Measurements from ENCODE around the gene F2RL3.
"Not testable (repeated sequence)": the region's sequence is repeated elsewhere in the genome, so short reads cannot be mapped to it uniquely, and the experiment has no call there.

F2RL3 gene

DNA sequence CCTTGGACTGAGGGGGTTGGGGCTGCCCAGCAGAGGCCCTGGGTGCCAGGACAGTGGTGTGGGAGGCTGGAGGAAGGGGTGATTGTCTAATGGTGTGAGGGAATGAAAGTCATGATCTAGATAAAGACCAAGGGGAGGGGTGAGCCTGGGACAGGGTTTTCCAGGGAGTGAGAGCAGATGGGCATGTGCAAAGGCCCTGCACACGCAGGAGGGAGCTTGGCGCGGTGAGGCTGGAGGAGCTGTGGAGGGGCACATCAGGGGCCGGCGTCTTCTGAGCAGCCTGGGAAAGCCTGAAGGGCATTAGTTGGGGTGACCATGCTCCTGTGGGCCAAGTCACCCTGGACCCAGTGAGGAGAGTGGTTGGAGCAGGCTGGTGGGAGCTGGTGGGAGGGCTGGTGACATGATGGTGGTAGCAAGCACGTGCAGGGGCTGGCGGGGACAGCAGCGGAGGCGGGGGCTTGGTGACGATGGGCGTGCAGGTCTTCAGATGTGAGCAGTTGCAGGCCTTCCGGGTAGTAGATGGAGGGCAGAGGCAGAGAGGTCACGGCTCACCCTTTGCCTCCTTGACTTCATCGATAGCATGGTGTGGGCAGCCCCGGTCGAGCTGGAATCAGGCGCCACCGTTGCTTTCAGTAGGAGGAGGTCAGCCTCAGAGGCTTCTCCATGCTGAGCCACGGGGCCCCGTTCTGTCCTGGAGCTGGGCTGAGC lies 20.2 kb upstream of the F2RL3 start:
- Mint-ChIP-seq H3K9me3 (no peaks in the 10 kb centered on the region), H3K4me3 (no peak overlapping the region), H3K4me1 (peaks cover 1% of the 10 kb centered on the region), H3K36me3 (peaks cover 1% of the 10 kb centered on the region), H3K27ac (no peak overlapping the region), H3K27me3 (no peaks in the 10 kb centered on the region)

DNA sequence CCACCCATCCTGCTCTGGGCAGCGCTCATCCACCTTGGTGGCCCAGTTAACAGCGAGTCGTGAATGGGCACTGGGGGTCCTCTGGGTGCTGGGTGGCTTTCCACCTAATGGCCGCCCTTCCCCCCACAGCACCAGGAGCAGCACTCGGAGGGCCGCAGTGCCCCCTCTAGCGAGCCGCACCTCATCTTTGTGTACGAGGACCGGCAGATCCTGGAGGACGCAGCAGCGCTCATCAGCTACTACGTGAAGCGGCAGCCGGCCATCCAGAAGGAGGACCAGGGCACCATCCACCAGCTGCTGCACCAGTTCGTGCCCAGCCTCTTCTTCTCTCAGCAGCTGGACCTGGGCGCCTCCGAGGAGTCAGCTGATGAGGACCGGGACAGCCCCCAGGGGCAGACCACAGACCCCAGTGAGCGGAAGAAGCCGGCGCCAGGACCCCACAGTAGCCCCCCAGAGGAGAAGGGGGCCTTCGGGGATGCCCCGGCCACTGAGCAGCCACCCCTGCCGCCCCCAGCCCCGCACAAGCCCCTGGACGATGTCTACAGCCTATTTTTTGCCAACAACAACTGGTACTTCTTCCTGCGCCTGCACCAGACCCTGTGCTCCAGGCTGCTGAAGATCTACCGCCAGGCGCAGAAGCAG lies 19.3 kb upstream of the F2RL3 start:
- H3K4me3 Mint-ChIP-seq = no peak overlapping the region
- H3K27me3 Mint-ChIP-seq = no peaks in the 10 kb centered on the region
- no peaks in the 10 kb centered on the region for H3K9me3 Mint-ChIP-seq

DNA sequence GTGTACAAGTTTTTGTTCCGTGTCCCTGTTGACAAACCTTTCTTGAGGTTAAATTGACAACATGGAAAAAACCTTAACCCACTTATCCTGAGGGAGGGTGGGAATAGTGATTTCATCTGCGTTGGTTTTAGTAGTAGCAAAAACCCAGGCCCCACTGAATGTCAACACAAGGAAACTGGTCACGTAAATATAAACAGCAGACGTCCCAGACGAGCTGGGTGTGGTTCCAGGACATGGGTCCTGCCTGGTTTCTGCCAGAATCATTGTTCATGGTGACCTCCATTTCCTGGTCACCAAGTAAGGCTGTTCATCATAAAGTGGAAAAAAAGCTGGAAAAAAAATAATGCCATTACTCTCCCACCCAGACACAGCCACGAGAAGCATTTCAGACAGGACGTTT lies 16.9 kb upstream of the F2RL3 start:
- Mint-ChIP-seq H3K27ac (no peak overlapping the region), H3K4me3 (no peak overlapping the region), H3K36me3 (peaks cover 5% of the 10 kb centered on the region), H3K27me3 (no peaks in the 10 kb centered on the region), H3K9me3 (no peaks in the 10 kb centered on the region), H3K4me1 (peaks cover 15% of the 10 kb centered on the region)

More for the DNA sequence above, 19.3 kb upstream of the F2RL3 start:
- H3K27ac Mint-ChIP-seq = no peak overlapping the region
- H3K36me3 Mint-ChIP-seq = peaks cover 6% of the 10 kb centered on the region
- H3K4me1 Mint-ChIP-seq = peaks cover 10% of the 10 kb centered on the region

DNA sequence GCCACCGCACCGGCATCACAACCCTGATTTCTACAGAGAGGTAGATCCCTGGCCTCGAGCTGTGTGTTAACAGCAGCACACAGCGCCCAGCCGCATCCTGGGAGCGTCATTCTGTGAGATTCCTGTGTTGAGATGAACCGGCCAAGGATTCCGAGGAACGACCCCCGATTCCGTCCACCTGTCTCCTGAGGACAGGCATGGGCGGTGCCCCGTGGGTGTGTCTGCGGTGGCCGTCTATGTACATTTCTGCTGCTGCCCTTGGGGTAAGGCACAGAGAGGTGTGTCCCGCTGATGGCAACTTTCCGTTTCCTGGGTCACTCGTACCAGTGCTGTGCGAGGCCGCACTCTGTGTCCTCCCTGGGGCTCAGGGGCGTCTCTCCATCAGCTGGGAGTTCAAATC lies 16.1 kb upstream of the F2RL3 start:
- H3K4me1 Mint-ChIP-seq = peaks cover 15% of the 10 kb centered on the region
- no peaks in the 10 kb centered on the region for H3K9me3 Mint-ChIP-seq
- H3K27ac Mint-ChIP-seq = no peak overlapping the region
- peaks cover 7% of the 10 kb centered on the region for H3K36me3 Mint-ChIP-seq
- H3K27me3 Mint-ChIP-seq = no peaks in the 10 kb centered on the region
- no peak overlapping the region for H3K4me3 Mint-ChIP-seq

DNA sequence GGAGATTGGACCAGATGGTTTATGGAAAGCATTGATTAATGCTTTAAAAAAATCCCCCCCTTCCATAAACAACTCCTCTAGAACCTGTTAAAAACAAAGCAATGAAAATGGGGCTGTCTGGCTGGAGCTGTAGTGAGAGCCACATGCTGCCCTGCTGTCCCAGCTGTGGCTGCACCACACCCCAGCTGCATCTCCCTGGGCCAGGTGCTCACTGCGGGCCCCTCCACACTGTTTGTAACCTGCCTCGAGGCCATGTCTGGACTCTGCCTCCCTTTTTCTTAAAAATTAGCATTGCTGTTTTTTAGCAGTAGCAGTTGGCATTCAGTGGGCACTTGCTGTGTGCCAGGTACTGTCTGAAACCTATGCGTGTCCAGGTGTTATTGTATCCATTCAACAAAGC lies 15.2 kb upstream of the F2RL3 start:
- no peaks in the 10 kb centered on the region for H3K9me3 Mint-ChIP-seq
- H3K27ac Mint-ChIP-seq = peak overlapping the region; percentile 30
- H3K27me3 Mint-ChIP-seq = no peaks in the 10 kb centered on the region
- H3K36me3 Mint-ChIP-seq = peaks cover 7% of the 10 kb centered on the region
- H3K4me3 Mint-ChIP-seq = no peak overlapping the region
- peaks cover 15% of the 10 kb centered on the region for H3K4me1 Mint-ChIP-seq

DNA sequence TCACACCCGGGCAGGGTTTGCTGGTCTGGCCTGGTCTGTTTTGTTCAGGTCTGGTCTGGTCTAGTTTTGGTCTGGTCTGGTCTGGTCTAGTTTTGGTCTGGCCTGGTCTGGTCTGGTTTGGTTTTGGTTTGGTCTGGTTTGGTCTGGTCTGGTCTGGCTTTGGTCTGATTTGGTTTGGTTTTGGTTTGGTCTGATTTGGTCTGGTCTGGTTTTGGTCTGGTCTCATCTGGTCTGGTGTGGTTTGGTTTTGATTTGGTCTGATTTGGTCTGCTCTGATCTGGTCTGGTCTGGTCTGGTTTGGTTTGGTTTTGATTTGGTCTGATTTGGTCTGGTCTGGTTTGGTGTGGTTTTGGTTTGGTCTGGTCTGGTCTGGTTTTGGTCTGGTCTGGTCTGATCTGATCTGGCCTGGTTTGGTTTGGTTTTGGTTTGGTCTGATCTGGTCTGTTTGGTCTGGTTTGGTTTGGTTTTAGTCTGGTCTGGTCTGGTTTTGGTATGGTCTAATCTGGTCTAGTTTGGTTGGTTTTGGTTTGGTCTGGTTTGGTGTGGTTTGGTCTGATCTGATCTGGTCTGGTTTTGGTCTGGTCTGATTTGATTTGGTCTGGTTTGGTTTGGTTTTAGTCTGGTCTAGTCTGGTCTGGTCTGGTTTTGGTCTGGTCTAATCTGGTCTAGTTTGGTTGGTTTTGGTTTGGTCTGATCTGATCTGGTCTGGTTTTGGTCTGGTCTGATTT lies 14.4 kb upstream of the F2RL3 start:
- H3K4me1 Mint-ChIP-seq = peaks cover 15% of the 10 kb centered on the region
- peak overlapping the region; percentile 32 for H3K4me3 Mint-ChIP-seq
- H3K27ac Mint-ChIP-seq = peak overlapping the region; percentile 93
- H3K36me3 Mint-ChIP-seq = peaks cover 16% of the 10 kb centered on the region
- H3K27me3 Mint-ChIP-seq = no peaks in the 10 kb centered on the region
- H3K9me3 Mint-ChIP-seq = no peaks in the 10 kb centered on the region

DNA sequence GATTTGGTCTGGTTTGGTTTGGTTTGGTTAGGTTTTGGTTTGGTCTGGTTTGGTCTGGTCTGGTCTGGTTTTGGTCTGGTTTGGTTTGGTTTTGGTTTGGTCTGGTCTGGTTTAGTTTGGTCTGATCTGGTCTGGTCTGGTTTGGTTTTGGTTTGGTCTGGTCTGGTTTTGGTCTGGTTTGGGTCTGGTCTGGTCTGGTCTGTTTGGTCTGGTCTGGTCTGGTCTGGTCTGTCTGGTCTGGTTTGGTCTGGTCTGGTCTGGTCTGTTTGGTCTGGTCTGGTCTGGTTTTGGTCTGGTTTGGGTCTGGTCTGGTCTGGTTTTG lies 13.9 kb upstream of the F2RL3 start:
- Mint-ChIP-seq H3K36me3 (peaks cover 16% of the 10 kb centered on the region), H3K4me3 (peak overlapping the region; percentile 32), H3K4me1 (peaks cover 15% of the 10 kb centered on the region), H3K27ac (peak overlapping the region; percentile 93)
- H3K9me3 Mint-ChIP-seq, H3K27me3 Mint-ChIP-seq: not testable (repeated sequence)

DNA sequence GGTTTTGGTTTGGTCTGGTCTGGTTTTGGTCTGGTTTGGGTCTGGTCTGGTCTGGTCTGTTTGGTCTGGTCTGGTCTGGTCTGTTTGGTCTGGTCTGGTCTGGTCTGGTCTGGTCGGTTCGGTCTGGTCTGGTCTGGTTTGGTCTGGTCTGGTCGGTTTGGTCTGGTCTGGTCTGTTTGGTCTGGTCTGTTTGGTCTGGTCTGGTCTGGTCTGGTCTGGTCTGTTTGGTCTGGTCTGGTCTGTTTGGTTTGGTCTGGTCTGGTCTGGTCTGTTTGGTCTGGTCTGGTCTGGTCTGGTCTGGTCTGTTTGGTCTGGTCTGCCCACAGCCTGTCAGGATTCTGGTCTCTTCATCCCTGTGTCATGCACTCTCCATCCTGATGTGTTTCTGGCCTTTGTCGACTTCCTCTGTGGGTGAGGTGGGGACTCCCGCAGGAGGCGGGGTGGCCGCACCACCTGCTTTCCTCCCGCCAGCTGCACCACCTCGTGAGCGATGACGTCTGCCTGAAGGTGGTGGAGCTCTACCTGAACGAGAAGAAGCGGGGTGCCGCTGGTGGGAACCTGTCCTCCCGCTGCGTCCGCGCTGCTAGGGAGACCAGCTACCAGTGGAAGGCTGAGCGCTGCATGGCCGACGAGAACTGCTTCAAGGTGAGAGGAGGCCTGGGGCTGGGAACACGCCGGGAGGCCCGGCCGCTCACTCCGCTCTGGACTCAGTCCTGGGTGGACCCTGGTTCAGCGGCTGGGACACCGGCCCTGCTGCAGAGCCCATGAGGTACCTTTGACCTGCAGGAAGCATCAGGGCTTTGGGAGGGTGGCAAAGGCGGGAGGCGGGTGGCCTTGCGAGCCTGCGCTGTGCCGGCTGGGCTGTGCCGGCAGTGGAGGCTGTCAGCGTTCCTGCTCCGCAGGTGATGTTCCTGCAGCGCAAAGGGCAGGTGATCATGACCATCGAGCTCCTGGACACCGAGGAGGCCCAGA lies 12.9 kb upstream of the F2RL3 start:
- Mint-ChIP-seq H3K27ac (no peak overlapping the region), H3K36me3 (peaks cover 22% of the 10 kb centered on the region), H3K4me3 (no peak overlapping the region), H3K9me3 (no peaks in the 10 kb centered on the region), H3K27me3 (no peaks in the 10 kb centered on the region), H3K4me1 (peaks cover 15% of the 10 kb centered on the region)

DNA sequence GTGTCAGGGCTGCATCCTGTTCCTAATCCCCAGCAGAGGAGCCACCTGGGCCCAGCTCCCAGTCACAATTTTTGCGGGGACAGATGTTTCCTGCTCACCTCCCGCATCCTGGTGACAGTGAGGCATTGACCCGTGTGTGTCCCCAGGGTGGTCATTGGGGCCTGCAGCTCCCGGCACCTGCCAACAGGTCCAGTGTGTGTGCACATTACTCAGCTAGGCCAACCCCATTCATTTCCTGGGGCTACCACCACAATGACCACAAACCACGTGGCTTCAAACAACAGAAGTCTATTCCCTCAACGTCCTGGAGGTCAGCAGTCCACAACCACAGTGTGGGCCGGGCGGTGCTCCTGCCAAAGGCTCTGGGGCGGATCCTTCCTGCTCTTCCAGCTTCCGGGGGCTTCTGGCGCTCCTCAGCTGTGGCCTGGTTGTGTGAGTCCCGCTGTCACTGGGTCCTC lies 11.9 kb upstream of the F2RL3 start:
- Mint-ChIP-seq H3K36me3 (peaks cover 24% of the 10 kb centered on the region), H3K4me3 (no peak overlapping the region), H3K9me3 (no peaks in the 10 kb centered on the region), H3K27me3 (no peaks in the 10 kb centered on the region), H3K4me1 (peaks cover 15% of the 10 kb centered on the region), H3K27ac (no peak overlapping the region)

DNA sequence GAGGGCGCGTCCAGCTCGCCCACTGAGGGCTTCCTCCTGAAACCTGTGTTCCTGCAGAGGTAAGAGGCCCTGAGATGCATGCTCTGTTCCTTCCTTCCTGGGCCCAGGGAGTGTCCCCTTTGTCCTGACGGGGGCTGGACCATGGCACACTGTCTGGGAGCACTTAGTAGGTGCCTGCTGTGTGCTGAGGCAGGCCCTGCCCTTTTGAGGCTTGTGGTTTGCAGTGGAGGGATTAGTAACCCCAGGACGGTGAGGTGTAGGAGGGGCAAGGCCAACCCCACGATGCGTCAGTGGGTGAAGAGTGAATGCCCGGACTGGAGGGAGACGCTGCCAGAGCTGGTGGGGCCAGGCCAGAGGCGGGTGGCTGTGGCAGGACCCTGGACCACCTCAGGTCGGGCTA lies 11.2 kb upstream of the F2RL3 start:
- peaks cover 15% of the 10 kb centered on the region for H3K4me1 Mint-ChIP-seq
- H3K36me3 Mint-ChIP-seq = peaks cover 26% of the 10 kb centered on the region
- no peaks in the 10 kb centered on the region for H3K27me3 Mint-ChIP-seq
- H3K9me3 Mint-ChIP-seq = no peaks in the 10 kb centered on the region
- no peak overlapping the region for H3K4me3 Mint-ChIP-seq
- H3K27ac Mint-ChIP-seq = no peak overlapping the region

DNA sequence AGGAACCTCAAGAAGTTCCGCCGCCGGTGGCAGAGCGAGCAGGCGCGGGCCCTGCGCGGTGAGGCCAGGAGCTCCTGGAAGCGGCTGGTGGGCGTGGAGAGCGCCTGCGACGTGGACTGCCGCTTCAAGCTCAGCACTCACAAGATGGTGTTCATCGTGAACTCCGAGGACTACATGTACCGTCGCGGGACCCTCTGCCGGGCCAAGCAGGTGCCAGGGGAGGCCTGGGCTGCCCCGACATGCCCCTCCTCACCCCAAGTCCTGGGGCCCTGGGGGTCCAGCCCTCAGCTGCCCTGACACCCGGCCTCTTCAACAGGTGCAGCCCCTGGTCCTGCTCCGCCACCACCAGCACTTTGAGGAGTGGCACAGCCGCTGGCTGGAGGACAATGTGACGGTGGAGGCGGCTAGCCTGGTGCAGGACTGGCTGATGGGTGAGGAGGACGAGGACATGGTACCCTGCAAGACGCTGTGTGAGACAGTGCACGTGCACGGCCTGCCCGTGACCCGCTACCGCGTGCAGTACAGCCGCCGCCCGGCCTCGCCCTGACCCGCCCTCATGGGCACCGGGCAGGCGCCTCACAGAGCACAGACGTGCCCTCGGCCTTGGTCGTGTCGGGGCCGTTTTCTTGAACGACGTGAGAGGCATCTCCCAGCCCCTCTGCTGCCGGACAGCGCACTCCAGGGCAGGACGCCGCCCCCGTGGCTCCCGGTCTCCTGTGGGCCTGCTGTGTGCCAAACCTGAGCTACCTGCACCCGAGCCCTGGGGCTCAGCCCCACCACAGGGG lies 10.4 kb upstream of the F2RL3 start:
- Mint-ChIP-seq H3K4me3 (no peak overlapping the region), H3K4me1 (peaks cover 15% of the 10 kb centered on the region), H3K36me3 (peaks cover 28% of the 10 kb centered on the region), H3K9me3 (peaks cover 6% of the 10 kb centered on the region), H3K27ac (no peak overlapping the region), H3K27me3 (no peaks in the 10 kb centered on the region)

DNA sequence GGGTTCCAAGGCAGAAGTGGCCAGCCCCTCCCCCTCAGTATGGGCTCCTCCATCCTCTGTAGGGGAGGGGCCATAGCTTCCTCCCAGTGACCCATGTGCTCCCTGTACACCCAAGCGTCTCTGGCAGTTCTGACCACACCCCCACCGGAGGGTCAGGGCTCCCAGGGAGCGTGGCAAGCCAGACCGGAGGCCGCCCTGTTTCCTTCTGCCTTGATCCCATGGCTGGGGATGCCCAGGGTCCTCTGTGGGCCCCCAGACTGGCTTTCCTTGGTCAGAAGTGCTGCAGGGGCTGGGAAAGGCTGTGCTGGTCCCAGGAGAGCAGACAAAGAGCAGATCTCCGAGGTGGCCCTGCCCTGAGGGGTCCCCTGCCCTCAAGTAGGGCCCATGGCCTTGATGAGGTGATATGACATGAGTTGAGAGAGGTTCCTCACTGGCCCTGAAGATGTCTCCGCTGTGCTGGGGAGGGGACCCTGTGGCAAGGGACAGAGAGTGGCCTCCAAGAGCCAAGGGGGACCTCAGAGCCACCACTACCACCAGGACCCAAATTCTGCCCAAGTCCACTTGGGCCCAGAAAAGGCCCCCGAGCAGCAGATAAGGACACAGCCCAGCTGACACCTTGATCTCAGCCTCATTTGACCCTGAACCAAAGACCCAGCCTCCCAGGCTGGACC lies 7.8 kb upstream of the F2RL3 start:
- Mint-ChIP-seq H3K4me1 (no peaks in the 10 kb centered on the region), H3K27me3 (no peaks in the 10 kb centered on the region), H3K4me3 (no peak overlapping the region), H3K36me3 (peaks cover 24% of the 10 kb centered on the region), H3K9me3 (peaks cover 6% of the 10 kb centered on the region), H3K27ac (no peak overlapping the region)

DNA sequence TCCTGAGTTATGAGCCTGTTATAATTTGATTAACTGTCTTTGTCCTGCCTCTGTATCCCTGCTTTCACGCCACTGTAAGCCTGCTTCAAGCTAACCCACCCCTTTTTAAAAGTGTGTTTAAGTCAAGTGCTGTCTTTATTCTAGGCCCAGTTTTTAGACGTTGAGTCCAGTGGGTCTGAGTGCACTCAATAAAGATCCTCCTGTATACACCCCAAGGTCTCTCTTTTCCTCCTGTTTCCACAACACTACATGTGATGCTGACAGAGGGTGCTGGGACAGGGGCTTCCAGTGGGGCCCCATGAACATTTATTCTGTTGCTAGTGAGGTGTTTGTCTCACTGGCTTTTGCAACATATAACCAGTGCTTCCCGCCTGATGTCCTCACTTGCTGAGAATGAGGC lies 6.7 kb upstream of the F2RL3 start:
- no peaks in the 10 kb centered on the region for H3K27me3 Mint-ChIP-seq
- H3K9me3 Mint-ChIP-seq = peaks cover 6% of the 10 kb centered on the region
- no peak overlapping the region for H3K27ac Mint-ChIP-seq
- H3K36me3 Mint-ChIP-seq = peaks cover 24% of the 10 kb centered on the region
- no peak overlapping the region for H3K4me3 Mint-ChIP-seq
- H3K4me1 Mint-ChIP-seq = no peaks in the 10 kb centered on the region

DNA sequence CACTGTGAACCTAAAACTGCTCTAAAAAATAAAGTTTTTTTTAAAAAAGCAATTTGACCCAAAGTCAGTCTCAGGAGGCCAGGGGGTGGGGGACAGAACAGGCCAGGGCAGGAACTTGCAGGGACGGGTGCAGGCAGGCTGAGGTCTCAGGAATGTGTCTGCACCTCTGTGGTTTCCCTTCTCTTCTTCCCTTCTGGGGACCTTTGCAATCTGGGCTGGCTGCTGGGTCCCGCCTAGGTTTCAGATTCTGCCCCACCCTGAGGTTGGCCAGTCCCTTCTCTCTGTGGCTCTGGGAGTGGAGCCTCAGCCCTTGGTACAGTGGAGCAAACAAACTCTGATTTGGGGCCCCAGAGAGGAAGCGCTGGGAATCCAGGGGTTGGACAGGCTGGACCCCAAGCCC lies 5.3 kb upstream of the F2RL3 start:
- H3K36me3 Mint-ChIP-seq = peaks cover 21% of the 10 kb centered on the region
- no peak overlapping the region for H3K27ac Mint-ChIP-seq
- H3K27me3 Mint-ChIP-seq = peaks cover 1% of the 10 kb centered on the region
- H3K4me3 Mint-ChIP-seq = no peak overlapping the region
- H3K9me3 Mint-ChIP-seq = peaks cover 6% of the 10 kb centered on the region
- H3K4me1 Mint-ChIP-seq = peaks cover 2% of the 10 kb centered on the region
